22Rv1 (cell line): ENCODE results near the gene IGF1R.

Source experiments
- H3K27ac ChIP-seq: fragments of 450-650 bp; 2 replicates; pipeline ENCODE4 v1.5.1; 2017
- ZFX ChIP-seq: fragments of 450-650 bp; IDR thresholded peaks from 2 replicates; pipeline ENCODE4 v1.6.1; 2017; ENCODE audit warnings: antibody characterized with exemption, borderline replicate concordance
- TF ChIP-seq, protein P1 (sequence below): fragments of 450-650 bp; IDR thresholded peaks from 2 replicates; pipeline ENCODE4 v1.5.1; 2017; ENCODE audit warnings: mild to moderate bottlenecking

Gene IGF1R

DNA sequence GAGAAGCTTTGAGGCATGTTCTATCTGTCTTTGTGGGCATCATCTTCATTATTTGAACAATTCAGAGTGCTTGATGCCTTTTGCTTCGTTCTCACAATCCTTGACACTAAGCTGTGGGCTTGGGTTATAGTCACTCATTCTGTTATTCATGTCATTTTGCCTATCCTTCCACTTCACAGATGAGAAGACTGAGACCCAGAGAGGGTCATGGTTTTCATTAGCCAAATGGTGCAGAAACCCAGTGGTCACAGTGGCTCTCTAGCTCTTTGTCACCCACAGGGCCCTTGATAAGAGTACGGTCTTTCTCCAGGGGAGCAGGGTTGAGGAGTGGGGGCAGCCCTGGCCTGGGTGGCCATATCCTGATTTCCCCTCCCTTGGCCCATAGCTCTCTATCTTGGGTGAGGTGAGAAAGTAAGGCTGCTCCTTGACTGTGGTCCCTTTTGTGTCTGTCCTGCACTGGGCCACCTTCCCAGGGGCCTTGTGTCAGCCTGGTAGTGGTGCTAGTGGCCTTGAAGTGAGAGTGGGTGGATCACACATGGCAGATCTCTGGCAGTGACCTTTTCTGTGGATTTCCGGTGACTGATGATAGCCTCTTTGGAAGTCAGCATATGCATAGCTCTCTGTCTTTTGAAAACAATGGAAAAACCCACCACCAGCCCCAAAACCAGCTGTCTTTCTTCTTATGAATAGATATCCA lies 130.1 kb downstream of the IGF1R start:
- H3K27ac ChIP-seq, result no peak overlapping the region
- TF ChIP-seq, protein P1, sequence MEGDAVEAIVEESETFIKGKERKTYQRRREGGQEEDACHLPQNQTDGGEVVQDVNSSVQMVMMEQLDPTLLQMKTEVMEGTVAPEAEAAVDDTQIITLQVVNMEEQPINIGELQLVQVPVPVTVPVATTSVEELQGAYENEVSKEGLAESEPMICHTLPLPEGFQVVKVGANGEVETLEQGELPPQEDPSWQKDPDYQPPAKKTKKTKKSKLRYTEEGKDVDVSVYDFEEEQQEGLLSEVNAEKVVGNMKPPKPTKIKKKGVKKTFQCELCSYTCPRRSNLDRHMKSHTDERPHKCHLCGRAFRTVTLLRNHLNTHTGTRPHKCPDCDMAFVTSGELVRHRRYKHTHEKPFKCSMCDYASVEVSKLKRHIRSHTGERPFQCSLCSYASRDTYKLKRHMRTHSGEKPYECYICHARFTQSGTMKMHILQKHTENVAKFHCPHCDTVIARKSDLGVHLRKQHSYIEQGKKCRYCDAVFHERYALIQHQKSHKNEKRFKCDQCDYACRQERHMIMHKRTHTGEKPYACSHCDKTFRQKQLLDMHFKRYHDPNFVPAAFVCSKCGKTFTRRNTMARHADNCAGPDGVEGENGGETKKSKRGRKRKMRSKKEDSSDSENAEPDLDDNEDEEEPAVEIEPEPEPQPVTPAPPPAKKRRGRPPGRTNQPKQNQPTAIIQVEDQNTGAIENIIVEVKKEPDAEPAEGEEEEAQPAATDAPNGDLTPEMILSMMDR, result no peak
- no peak for TF ChIP-seq ZFX

GRCh38 chr15:98778960-98779359 lies 130.6 kb downstream of the IGF1R start:
- no peak overlapping the region for H3K27ac ChIP-seq
- no peak for TF ChIP-seq ZFX
- TF ChIP-seq, protein P1, result no peak

- TF ChIP-seq, protein P1, result peak; percentile 95
- TF ChIP-seq ZFX, result no peak
- H3K27ac ChIP-seq, result no peak overlapping the region
These were observed 131.2 kb downstream of the IGF1R start for GRCh38 chr15:98779463-98780071.

DNA sequence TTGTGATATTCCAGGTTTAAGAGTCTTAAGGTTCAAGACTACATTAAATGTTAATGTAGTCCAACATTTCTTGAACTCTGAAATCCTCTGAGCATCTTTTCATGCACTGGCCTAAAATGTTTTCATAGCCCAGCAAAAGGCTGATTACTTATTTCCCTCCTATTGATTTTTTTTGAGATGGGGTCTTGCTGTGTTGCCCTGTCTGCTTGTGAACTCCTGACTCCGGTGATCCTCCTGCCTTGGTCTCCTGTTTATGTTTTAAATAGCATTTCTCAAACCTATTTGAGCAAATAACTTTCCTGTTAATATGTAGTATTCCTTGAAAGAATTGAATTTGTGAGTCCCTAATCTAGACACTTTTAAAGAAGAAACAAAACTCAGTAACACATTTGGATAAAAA lies 133.5 kb downstream of the IGF1R start:
- TF ChIP-seq, protein P1, result no peak
- no peak for TF ChIP-seq ZFX
- H3K27ac ChIP-seq, result no peak overlapping the region

DNA sequence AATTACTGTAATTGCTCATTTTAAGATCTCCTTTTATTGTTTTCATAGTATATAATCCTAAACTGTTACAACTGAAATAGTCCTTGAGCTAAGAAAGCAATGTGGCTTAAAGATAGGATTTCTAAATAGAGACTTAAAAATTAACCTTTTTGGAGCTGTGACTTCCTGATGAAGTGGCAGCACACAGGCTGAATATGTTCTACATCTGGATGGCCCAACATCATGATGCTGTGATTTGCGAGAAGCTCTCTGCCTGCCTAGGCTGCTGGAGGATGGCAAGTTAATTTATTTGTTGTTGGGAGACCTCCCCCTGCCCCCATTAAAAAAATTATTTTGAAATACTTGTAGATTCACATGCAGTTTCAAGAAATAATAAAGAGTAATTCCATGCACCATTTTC lies 134.5 kb downstream of the IGF1R start:
- H3K27ac ChIP-seq, result no peak overlapping the region
- TF ChIP-seq, protein P1, result no peak
- no peak for TF ChIP-seq ZFX

DNA sequence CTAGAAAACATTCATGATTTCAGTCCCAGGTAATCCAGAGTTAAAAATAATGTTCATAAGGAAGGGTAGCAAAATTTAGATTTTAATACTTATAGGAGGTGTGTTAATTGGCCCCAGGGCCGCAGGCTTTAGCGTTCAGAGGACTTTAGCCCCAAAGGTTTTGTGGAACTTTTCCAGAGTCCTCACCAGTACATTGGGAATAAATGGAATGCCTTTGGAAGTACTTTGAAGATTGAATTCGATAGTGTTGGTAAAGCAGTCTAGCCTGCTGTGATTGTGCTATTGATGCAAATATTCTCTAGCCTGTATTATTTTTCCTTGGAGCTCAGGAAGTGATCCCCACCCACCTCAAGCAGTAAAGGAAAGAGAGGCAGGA lies 137.1 kb downstream of the IGF1R start:
- TF ChIP-seq ZFX, result no peak
- peak overlapping the region; percentile 38 for H3K27ac ChIP-seq

DNA sequence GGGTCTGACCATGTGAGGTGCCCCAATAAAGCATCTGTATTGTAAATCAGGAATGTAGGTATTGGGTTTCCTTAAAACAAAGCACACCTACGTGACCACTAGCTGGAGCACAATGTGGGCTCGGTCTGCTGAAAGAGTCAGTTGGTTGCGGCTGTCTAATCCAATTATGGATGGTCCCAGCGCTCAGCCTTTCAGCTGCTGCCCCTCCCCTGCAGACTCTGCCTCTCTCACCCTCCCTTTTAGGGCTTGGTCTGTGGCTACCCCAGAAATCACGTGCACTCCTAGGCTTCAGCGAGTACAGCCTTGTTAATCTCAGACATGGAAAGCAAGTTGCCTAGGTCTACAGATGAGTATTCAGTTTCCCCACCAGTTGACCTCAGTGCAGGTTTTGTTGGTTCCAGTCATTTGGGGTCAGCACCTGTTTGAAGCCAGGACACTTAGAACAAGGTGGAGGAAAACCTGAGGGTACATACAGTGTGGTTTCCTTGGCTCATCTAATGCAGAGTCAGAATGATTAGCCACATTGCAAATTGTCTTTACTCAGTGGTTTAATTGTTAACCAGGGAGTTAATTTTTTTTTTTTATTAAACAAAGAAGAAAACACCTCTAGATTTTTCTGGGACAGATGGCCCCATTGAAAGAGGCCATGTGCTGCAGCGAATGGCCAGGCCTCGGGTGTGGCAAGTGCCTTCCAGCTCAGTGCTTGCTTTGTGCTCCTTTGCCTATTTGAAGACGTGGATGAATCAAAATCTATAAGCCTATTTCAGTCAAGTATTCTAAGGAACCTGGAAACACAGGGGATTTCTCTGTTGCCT lies 137.7 kb downstream of the IGF1R start:
- peak overlapping the region; percentile 38 for H3K27ac ChIP-seq
- TF ChIP-seq ZFX, result no peak
- TF ChIP-seq, protein P1, result no peak
